Thyroid gland (tissue), 4 donors: ENCODE results near the gene RSPO1.

Experiments
- POLR2A ChIP-seq, 2 donors: fragments of 450-650 bp; IDR thresholded peaks; one replicate each; pipeline ENCODE4 v1.6.1; 2017; ENCODE audit warnings: antibody characterized with exemption in 2 of 2, mild to moderate bottlenecking in 2 of 2, moderate library complexity in 1 of 2
- TF ChIP-seq, protein P1 (sequence below), 6 experiments: fragments of 200-600 bp in 3 of 6; fragments of 450-650 bp in 3 of 6; sonication (generic) in 3 of 6; IDR thresholded peaks; one replicate each; pipeline ENCODE4 v1.5.1; 2016 to 2019; ENCODE audit warnings: antibody characterized with exemption in 6 of 6, mild to moderate bottlenecking in 2 of 6, inconsistent platforms in 1 of 6, moderate library complexity in 1 of 6

DNA sequence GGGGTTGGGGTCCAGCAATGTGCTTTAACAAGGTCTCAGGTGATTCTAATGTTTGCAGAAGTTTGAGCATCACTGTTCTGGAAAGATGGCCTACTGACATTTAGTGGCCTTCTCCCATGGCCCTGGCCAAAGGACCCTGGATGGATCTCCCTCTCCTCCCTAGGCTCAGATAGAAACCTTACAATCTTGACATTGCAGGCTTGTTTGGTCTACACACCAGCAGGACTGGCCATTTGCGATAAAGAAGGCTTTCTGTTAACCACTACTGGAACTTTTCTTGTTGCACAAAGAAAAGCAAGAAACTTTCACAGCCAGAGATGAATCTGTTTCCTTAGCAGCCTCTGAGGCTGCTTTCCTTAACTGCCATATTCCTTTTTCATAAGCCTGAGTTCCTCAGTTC is 71.7 kb downstream of the RSPO1 start:
- TF ChIP-seq, protein P1, sequence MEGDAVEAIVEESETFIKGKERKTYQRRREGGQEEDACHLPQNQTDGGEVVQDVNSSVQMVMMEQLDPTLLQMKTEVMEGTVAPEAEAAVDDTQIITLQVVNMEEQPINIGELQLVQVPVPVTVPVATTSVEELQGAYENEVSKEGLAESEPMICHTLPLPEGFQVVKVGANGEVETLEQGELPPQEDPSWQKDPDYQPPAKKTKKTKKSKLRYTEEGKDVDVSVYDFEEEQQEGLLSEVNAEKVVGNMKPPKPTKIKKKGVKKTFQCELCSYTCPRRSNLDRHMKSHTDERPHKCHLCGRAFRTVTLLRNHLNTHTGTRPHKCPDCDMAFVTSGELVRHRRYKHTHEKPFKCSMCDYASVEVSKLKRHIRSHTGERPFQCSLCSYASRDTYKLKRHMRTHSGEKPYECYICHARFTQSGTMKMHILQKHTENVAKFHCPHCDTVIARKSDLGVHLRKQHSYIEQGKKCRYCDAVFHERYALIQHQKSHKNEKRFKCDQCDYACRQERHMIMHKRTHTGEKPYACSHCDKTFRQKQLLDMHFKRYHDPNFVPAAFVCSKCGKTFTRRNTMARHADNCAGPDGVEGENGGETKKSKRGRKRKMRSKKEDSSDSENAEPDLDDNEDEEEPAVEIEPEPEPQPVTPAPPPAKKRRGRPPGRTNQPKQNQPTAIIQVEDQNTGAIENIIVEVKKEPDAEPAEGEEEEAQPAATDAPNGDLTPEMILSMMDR (IDR thresholded peaks at IDR 0.05): no peak
- TF ChIP-seq POLR2A (IDR thresholded peaks at IDR 0.05): no peak
